Breast epithelium (tissue), 3 donors: Measurements from ENCODE around the gene FOXK1.

Source experiments
- POLR2A ChIP-seq: fragments of 450-650 bp; IDR thresholded peaks from one replicate; pipeline ENCODE4 v1.6.1; 2016; ENCODE audit warnings: antibody characterized with exemption, mild to moderate bottlenecking, moderate library complexity
- POLR2AphosphoS5 ChIP-seq, 3 donors: sonication (generic); formaldehyde crosslinking; IDR thresholded peaks; one replicate each; pipeline ENCODE4 v1.6.1; 2017; ENCODE audit warnings: antibody characterized with exemption in 3 of 3
- TF ChIP-seq, protein P1 (sequence below), 3 donors: fragments of 450-650 bp; IDR thresholded peaks; one replicate each; pipeline ENCODE4 v1.5.1; 2016 to 2017; ENCODE audit warnings: antibody characterized with exemption in 3 of 3, mild to moderate bottlenecking in 3 of 3, moderate library complexity in 3 of 3

DNA sequence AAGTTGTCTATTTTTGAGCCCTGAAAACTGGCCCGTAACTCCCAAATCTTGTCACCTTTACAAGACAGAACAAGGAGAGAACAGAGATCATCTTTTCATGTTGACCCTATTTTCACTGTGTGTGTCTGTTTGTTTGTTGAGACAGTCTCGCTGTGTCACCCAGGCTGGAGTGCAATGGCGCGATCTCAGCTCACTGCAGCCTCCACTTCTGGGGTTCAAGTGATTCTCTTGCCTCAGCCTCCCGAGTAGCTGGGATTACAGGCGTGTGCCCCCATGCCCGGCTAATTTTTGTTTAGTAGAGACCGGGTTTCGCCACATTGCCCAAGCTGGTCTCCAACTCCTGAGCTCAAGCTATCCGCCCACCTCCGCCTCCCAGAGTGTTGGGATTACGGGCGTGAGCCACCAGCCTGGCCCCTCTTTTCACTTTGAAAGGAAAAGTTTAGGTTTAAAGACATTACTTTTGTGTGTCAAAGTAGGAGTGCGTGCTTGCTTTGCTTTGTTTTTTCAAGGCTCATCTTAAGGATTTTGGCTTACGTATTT lies 32.1 kb downstream of the FOXK1 start:
- TF ChIP-seq, protein P1, sequence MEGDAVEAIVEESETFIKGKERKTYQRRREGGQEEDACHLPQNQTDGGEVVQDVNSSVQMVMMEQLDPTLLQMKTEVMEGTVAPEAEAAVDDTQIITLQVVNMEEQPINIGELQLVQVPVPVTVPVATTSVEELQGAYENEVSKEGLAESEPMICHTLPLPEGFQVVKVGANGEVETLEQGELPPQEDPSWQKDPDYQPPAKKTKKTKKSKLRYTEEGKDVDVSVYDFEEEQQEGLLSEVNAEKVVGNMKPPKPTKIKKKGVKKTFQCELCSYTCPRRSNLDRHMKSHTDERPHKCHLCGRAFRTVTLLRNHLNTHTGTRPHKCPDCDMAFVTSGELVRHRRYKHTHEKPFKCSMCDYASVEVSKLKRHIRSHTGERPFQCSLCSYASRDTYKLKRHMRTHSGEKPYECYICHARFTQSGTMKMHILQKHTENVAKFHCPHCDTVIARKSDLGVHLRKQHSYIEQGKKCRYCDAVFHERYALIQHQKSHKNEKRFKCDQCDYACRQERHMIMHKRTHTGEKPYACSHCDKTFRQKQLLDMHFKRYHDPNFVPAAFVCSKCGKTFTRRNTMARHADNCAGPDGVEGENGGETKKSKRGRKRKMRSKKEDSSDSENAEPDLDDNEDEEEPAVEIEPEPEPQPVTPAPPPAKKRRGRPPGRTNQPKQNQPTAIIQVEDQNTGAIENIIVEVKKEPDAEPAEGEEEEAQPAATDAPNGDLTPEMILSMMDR (IDR thresholded peaks at IDR 0.05): no peak
- TF ChIP-seq POLR2A: no peak
- no peak for TF ChIP-seq POLR2AphosphoS5 (IDR thresholded peaks at IDR 0.05)
